OCI-LY3 (cell line): ENCODE results near the gene FLYWCH1.

Experiments
- EZH2phosphoT487 ChIP-seq: fragments of 200-600 bp; shearing (Covaris generic); IDR thresholded peaks from 2 replicates; pipeline ENCODE4 v1.6.1; 2018; ENCODE audit warnings: antibody characterized with exemption, mixed run types, low read depth
- TF ChIP-seq, protein P1 (sequence below): fragments of 200-600, 300-600 bp; sonication (generic); IDR thresholded peaks from 2 replicates; pipeline ENCODE4 v1.5.1; 2014; ENCODE audit warnings: antibody characterized with exemption, low read length, low read depth

DNA sequence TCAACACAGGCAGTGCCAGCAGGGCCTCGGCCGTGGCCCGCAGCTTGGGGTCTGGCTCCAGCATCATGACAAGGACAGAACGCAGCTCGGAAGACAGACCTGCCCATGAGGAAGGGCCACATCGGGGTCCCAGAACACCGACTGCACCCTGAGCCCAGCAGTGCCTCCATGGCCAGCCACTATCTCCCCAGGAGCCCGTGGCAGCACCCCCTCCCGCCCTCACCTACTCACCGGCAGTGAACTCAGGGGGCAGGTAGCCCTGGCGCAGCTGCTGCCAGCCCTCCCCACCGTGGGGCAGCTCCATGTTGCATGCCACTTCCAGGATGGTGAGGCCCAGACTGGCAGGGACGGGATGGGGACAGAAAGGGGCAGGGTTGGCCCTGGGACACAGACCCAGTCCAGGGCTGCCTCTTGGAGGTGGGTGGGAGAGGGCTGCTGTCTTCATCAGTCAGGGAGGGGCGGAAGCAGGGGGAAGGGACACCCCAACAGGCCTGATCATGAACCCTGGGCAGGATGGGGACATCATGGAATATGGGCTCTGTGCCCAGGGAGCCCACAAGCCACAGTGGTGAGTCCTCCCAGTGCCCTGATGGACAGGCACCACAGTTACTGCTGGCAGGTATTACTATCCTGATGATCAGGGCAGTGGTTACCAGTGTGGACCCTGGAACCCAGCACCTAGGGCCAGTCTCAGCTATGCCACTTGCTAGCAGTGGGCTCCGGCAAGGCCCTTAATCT is 62.8 kb downstream of the FLYWCH1 start:
- TF ChIP-seq, protein P1, sequence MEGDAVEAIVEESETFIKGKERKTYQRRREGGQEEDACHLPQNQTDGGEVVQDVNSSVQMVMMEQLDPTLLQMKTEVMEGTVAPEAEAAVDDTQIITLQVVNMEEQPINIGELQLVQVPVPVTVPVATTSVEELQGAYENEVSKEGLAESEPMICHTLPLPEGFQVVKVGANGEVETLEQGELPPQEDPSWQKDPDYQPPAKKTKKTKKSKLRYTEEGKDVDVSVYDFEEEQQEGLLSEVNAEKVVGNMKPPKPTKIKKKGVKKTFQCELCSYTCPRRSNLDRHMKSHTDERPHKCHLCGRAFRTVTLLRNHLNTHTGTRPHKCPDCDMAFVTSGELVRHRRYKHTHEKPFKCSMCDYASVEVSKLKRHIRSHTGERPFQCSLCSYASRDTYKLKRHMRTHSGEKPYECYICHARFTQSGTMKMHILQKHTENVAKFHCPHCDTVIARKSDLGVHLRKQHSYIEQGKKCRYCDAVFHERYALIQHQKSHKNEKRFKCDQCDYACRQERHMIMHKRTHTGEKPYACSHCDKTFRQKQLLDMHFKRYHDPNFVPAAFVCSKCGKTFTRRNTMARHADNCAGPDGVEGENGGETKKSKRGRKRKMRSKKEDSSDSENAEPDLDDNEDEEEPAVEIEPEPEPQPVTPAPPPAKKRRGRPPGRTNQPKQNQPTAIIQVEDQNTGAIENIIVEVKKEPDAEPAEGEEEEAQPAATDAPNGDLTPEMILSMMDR, result no peak
- no peak for TF ChIP-seq EZH2phosphoT487
